Breast epithelium (tissue), 3 donors: ENCODE results near the gene NOL4L.

Source experiments
- CTCF ChIP-seq, 3 donors: fragments of 450-650 bp; IDR thresholded peaks; one replicate each; pipeline ENCODE4 v1.5.1; 2016 to 2017; ENCODE audit warnings: antibody characterized with exemption in 3 of 3, mild to moderate bottlenecking in 3 of 3, moderate library complexity in 3 of 3
- POLR2A ChIP-seq: fragments of 450-650 bp; IDR thresholded peaks from one replicate; pipeline ENCODE4 v1.6.1; 2016; ENCODE audit warnings: antibody characterized with exemption, mild to moderate bottlenecking, moderate library complexity
- POLR2AphosphoS5 ChIP-seq, 3 donors: sonication (generic); formaldehyde crosslinking; IDR thresholded peaks; one replicate each; pipeline ENCODE4 v1.6.1; 2017; ENCODE audit warnings: antibody characterized with exemption in 3 of 3

- TF ChIP-seq CTCF (IDR thresholded peaks at IDR 0.05) (no peak), POLR2AphosphoS5 (IDR thresholded peaks at IDR 0.05) (no peak), POLR2A (no peak)
Measured at GRCh38 chr20:32464401-32465091, 120.6 kb downstream of the NOL4L start.
